GOT3 (cell line): ENCODE data around the gene CCDC30.
"Not testable (repeated sequence)": the region's sequence is repeated elsewhere in the genome, so short reads cannot be mapped to it uniquely, and the experiment has no call there.

Experiments used
- DNase-seq: peaks from one replicate; lab custom pipeline; 2025; ENCODE audit warnings: mixed read lengths; lab: John Stamatoyannopoulos, UW

CCDC30 gene

GRCh38 chr1:42450061-42450460 is 13.0 kb upstream of the CCDC30 start:
- DNase-seq = no peak

DNA sequence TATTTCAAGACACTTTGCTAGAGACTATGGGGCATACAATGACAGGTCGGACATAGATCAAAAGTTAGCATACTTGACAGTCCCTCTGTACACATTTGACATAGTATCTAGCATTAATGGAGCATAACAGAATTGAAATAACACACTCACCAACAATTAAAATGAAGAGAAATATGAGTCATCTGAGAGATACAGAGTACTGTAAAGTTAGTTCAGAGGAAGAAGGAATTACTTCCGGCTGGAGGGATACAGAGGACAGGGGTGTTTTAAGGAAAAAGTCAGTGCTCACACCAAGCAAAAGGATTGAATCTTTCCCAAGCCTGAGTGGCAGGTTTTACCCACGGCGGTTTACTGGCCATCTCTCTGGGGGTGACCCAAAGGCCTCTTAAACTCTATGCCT is 9.7 kb upstream of the CCDC30 start:
- no peak for DNase-seq

- no peak for DNase-seq
Observed at GRCh38 chr1:42454403-42454802, 8.7 kb upstream of the CCDC30 start.

- peak; percentile 46 for DNase-seq
Observed at GRCh38 chr1:42456010-42456753, 6.9 kb upstream of the CCDC30 start, which contains the start of the genes PPCS and ZMYND12. TSS of gene PPCS (plus strand) at chr1:42456543. CDS start at chr1:42456566, 23 bp downstream. TSS of gene ZMYND12 (minus strand) at chr1:42456022. CDS start at chr1:42455997, 25 bp downstream.

DNA sequence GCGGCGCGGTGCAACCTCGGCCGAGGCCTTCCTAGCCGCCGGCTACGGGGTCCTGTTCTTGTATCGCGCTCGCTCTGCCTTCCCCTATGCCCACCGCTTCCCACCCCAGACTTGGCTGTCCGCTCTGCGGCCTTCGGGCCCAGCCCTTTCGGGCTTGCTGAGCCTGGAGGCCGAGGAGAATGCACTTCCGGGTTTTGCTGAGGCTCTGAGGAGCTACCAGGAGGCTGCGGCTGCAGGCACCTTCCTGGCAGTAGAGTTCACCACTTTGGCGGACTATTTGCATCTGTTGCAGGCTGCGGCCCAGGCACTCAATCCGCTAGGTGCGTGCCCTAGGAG is 6.4 kb upstream of the CCDC30 start:
- DNase-seq = no peak

- DNase-seq = no peak
Observed at GRCh38 chr1:42461196-42461595, 1.9 kb upstream of the CCDC30 start.

- DNase-seq = no peak
Observed at GRCh38 chr1:42463921-42464320, 835 bp downstream of the CCDC30 start.

DNA sequence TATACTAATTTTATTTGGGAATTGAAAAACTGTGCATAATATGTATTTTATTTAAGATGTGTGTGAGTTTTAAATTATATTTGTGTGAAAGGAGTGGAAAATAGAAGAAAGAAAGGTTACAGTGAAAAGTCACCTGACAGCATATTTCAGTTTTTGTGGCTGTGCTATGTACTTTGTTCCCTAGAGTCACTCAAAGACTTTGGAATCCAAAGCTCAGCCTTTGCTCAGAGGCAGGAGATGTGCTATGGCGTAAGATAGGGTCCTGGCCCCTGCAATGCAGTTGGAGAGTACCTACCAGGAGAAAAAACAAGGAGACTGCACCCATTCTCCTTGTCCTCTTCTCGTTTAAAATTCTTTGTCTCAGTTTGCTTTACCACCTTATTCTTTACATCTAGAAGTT is 2.9 kb downstream of the CCDC30 start:
- no peak for DNase-seq

DNA sequence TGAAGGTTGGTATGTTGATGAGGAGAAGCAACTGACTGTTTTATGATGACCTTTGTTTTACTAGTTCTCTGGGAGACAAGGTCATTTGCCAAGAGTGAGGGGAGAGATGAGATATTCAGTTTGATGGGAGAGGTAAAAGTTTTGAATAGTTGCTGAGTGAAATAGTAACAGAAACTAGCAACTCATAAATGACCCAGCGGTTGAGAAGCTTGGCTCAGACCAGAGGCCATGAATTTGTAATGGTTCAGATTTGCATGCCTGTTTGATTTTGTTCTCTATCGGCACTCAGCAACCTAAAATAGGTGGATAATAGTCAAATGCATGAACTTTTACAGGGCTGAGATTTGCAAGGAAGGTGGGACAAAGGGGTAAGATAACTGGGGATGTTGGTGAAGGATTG is 6.6 kb downstream of the CCDC30 start:
- DNase-seq = no peak

GRCh38 chr1:42476605-42477004 is 13.5 kb downstream of the CCDC30 start:
- DNase-seq = no peak

DNA sequence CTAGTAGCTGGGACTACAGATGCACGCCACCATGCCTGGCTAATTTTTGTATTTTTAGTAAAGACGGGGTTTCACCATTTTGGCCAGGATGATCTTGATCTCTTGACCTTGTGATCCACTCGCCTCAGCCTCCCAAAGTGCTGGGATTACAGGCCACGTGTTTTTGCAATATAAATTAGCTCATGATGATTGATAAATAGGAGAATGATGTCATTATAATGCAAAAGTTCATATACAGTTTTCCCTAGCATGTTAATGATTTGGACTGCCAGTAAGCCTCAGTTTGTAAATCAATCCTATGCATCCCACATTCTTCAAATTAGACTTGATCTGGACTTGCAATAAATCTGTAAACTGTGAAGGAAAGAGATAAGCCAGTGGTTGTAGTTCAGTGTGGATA is 14.3 kb downstream of the CCDC30 start:
- not testable (repeated sequence) for DNase-seq

DNA sequence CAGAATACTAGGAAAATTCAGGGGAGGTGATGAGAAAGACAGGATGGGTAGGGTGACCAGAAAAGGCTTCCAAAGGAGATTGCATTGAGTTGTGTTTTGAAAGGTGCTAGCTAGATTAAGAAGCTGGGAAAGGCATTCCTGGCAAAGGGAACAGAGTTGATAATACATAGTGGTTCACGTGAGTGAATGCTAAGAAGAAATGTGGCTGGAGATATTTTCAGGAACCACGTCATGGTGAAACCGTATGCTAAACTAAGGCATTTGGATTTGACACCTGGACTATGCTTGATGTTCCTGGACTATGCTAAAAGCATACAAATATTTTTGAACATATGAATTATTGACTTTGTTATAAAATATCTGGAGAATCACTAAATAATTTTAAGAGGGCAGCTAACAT is 14.7 kb downstream of the CCDC30 start:
- DNase-seq = no peak

DNA sequence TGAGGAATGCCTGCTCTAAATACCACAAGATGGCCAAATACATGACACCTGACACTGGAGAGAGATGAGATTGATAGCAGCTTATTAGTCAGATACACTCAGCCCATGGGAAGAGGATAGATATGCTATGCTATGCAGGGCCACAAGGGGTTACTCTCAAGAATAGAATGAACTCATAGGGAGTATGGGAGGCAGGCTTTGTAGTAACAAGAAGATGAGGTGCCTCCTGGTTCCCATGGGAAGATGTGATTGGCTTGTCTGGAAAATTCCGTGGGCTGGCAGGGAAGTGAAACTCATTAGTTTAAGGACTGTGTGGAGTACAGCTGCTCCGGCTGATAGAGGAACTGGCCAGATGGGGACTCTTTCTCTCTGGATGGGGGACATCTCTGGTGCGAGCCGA is 16.5 kb downstream of the CCDC30 start:
- no peak for DNase-seq

GRCh38 chr1:42480921-42481320 is 17.8 kb downstream of the CCDC30 start:
- no peak for DNase-seq

- no peak for DNase-seq
Observed at GRCh38 chr1:42482635-42483153, 19.6 kb downstream of the CCDC30 start.

DNA sequence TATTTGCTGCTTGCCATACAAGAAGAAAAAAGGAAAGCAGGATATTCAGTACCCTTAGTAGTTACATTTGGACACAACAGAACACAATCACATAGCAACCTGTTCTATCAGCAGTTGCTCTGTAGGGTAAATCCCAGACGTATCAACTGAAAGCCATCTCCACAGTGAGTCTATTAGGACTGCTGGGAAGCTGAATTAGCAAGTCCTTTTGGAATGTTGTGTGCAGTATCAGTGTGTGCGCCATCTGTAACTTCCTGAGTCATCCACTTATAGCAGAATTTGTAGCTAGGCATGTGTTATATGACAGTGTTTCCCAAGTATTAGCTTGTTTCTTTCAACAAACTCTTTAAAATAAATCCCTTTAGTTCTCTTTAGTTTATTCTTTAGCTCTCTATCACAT is 21.3 kb downstream of the CCDC30 start:
- no peak for DNase-seq

GRCh38 chr1:42490237-42490636 is 27.2 kb downstream of the CCDC30 start:
- no peak for DNase-seq

DNA sequence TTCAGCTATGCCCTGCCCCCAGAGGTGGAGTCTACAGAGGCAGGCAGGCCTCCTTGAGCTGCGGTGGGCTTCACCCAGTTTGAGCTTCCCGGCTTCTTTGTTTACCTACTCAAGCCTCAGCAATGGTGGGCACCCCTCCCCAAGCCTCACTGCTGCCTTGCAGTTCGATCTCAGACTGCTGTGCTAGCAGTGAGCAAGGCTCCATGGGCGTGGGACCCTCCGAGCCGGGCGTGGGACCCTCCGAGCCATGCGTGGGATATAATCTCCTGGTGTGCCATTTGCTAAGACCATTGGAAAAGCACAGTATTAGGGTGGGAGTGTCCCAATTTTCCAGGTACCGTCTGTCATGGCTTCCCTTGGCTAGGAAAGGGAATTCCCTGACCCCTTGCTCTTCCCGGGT is 38.9 kb downstream of the CCDC30 start:
- not testable (repeated sequence) for DNase-seq

- no peak for DNase-seq
Observed at GRCh38 chr1:42504535-42505128, 41.5 kb downstream of the CCDC30 start.

DNA sequence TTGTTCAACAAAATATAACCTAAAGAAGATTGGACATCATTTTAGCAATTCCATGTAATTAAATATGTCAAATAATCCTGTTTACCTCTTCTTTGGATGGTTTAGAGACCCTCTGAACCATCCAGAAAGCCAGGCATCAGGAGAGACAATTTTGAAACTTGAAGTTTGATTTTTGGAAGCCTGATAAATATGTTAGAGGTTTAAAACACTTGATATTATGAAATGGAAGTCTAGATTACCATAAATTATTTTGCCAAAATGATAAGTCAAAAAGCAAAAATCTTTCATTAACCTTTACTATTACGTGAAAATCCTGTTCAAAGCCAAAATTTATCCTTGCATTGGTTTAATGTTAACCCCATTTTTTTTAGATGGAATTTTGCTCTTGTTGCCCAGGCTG is 43.5 kb downstream of the CCDC30 start:
- no peak for DNase-seq

- not testable (repeated sequence) for DNase-seq
Observed at GRCh38 chr1:42511581-42512155, 48.6 kb downstream of the CCDC30 start.

- DNase-seq = no peak
Observed at GRCh38 chr1:42518908-42519307, 55.8 kb downstream of the CCDC30 start.

DNA sequence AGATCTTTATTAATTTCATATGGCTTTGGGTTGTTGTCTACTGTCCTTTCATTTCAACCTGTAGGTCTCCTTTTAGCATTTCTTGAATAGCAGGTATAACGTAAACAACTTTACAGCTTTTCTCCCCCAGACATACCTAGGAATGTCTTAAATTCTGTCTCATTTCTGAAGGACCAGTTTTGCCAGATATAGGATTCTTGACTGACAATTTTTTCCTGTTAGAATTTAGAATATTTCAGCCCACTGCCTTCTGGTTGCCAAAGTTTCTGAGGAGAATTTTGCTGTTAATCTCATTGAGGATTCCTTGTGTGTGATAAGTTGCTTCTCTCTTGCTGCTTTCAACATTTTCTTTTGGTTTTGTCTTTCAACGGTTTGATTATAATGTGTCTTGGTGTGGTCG is 60.1 kb downstream of the CCDC30 start:
- DNase-seq = no peak
